ENCODE data around the gene GRIK2.

GRIK2 gene

DNA sequence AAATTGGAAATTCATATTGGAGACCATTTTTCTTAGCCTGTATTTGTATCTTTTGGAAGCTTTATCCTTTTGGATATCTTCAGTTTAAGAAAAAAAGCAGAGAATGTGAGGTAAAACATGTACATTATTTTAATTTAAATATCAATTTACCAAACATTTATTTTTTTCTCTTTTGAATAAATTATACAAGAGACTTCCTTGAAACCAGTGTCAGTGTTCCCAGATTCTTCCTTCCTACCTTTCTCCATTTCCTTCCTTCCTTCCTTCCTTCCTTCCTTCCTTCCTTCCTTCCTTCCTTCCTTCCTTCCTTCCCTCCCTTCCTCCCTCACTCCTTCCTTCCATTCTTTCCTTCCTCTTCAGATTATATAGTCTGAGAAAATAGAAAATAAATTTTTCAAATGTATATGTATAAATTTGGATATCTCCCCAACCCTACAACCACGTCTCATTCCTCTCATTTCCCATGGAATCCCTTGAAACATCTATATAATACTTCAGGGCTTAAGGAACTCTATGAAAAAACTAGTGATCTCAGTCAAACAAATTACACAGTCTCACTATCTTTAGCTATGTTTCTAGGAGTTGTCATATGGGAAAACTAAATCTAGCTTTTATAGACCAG lies 528.4 kb downstream of the GRIK2 start:
- H3K27ac ChIP-seq (ENCODE audit: insufficient read depth, low read depth, low read length, poor library complexity, severe bottlenecking) = no peak overlapping the region
- no peaks in the 10 kb centered on the region for H3K4me1 ChIP-seq (ENCODE audit: control insufficient read depth, insufficient read depth, low read length)
- no peaks in the 10 kb centered on the region for H3K36me3 ChIP-seq (ENCODE audit: control insufficient read depth, insufficient read depth, low read length)
- no peaks in the 10 kb centered on the region for H3K27me3 ChIP-seq (ENCODE audit: control insufficient read depth, insufficient read depth, low read length, poor library complexity, severe bottlenecking)
- no peaks in the 10 kb centered on the region for H3K9me3 ChIP-seq (ENCODE audit: control insufficient read depth, low read length)
- WGBS, 2 experiments = 92 to 100% methylated on average over 1 of the region's 1 CpG
- H3K4me3 ChIP-seq (ENCODE audit: insufficient read depth, low read depth, low read length) = no peak overlapping the region

- Histone ChIP-seq H3K9me3 (ENCODE audit: control insufficient read depth, low read length) (no peaks in the 10 kb centered on the region), H3K27ac (ENCODE audit: insufficient read depth, low read depth, low read length, poor library complexity, severe bottlenecking) (no peak overlapping the region), H3K4me1 (ENCODE audit: control insufficient read depth, insufficient read depth, low read length) (no peaks in the 10 kb centered on the region), H3K4me3 (ENCODE audit: insufficient read depth, low read depth, low read length) (no peak overlapping the region), H3K27me3 (ENCODE audit: control insufficient read depth, insufficient read depth, low read length, poor library complexity, severe bottlenecking) (no peaks in the 10 kb centered on the region), H3K36me3 (ENCODE audit: control insufficient read depth, insufficient read depth, low read length) (no peaks in the 10 kb centered on the region)
- 97 to 100% methylated on average over 4 to 6 of the region's 7 CpGs for WGBS, 2 experiments
Measured at GRCh38 chr6:101926149-101926925, 532.8 kb downstream of the GRIK2 start.

DNA sequence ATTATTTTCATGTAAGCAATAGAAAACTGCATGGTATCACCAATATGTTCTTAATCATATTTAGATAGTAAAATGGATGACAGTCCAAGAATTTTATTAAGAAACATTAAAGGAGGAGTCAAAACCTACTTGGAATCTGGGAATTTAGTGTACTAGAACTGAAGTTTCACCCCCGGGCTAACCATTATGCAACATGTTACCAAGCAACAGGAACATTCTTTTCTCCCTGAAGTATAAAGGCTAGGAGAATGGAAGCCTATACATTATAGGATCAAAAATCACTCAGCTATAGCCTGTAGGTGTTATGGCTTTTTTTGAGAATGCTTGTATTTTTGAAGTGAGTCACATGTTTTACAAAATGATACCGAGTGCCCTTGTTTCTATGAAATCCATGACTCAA lies 538.3 kb downstream of the GRIK2 start:
- H3K27ac ChIP-seq (ENCODE audit: insufficient read depth, low read depth, low read length, poor library complexity, severe bottlenecking) = no peak overlapping the region
- WGBS, 2 experiments = 85 to 94% methylated on average over 1 to 2 of the region's 2 CpGs
- H3K36me3 ChIP-seq (ENCODE audit: control insufficient read depth, insufficient read depth, low read length) = no peaks in the 10 kb centered on the region
- H3K27me3 ChIP-seq (ENCODE audit: control insufficient read depth, insufficient read depth, low read length, poor library complexity, severe bottlenecking) = no peaks in the 10 kb centered on the region
- no peak overlapping the region for H3K4me3 ChIP-seq (ENCODE audit: insufficient read depth, low read depth, low read length)
- no peaks in the 10 kb centered on the region for H3K4me1 ChIP-seq (ENCODE audit: control insufficient read depth, insufficient read depth, low read length)
- no peaks in the 10 kb centered on the region for H3K9me3 ChIP-seq (ENCODE audit: control insufficient read depth, low read length)

DNA sequence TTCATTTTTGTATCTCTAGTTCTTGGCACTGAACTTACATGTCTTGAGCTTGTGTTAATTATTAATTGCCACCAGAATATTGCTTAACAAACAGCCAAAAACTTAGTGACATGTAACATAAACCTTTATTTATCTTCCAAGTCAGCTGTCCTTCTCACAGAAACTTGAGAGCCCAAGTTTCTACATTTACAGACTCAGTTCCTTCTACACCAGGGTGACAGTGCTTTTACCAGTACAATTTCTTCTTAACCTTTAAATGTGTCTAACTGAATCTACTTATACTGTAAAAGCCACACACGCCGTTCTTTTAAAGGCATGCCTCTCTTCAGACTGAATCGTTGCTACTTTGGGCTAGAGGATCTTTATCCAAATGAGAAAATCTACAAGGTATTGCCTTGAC lies 539.2 kb downstream of the GRIK2 start:
- WGBS, 2 experiments = 90 to 98% methylated on average over 3 of the region's 3 CpGs
- Histone ChIP-seq H3K9me3 (ENCODE audit: control insufficient read depth, low read length) (no peaks in the 10 kb centered on the region), H3K4me3 (ENCODE audit: insufficient read depth, low read depth, low read length) (no peak overlapping the region), H3K4me1 (ENCODE audit: control insufficient read depth, insufficient read depth, low read length) (no peaks in the 10 kb centered on the region), H3K36me3 (ENCODE audit: control insufficient read depth, insufficient read depth, low read length) (no peaks in the 10 kb centered on the region), H3K27ac (ENCODE audit: insufficient read depth, low read depth, low read length, poor library complexity, severe bottlenecking) (no peak overlapping the region), H3K27me3 (ENCODE audit: control insufficient read depth, insufficient read depth, low read length, poor library complexity, severe bottlenecking) (no peaks in the 10 kb centered on the region)

DNA sequence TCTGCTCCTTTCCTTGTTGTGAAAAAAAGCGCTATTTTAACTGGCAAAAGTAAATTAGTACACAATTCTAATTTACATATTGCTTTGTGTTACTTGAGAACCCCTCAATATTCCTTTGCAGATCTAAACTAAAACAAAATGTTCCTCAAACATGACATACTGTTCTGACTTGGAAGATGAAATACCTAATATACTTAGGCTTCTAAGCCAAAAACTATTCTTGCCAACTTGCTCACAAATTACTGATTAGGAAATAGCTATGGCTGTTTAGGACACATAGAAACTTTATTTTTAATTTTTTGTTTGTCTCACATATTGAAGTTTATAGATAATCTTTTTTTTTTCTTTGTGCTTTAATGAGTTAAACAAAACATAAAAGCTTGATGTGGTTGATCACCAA lies 542.2 kb downstream of the GRIK2 start:
- Histone ChIP-seq H3K36me3 (ENCODE audit: control insufficient read depth, insufficient read depth, low read length) (no peaks in the 10 kb centered on the region), H3K27me3 (ENCODE audit: control insufficient read depth, insufficient read depth, low read length, poor library complexity, severe bottlenecking) (no peaks in the 10 kb centered on the region), H3K4me3 (ENCODE audit: insufficient read depth, low read depth, low read length) (no peak overlapping the region), H3K9me3 (ENCODE audit: control insufficient read depth, low read length) (no peaks in the 10 kb centered on the region), H3K27ac (ENCODE audit: insufficient read depth, low read depth, low read length, poor library complexity, severe bottlenecking) (no peak overlapping the region), H3K4me1 (ENCODE audit: control insufficient read depth, insufficient read depth, low read length) (no peaks in the 10 kb centered on the region)
- WGBS, 2 experiments = 91% methylated on average over 1 of the region's 1 CpG; no CpG with 5 or more reads in 1 of the 2 experiments

GRCh38 chr6:101936516-101936915 lies 543.0 kb downstream of the GRIK2 start:
- no peaks in the 10 kb centered on the region for H3K27me3 ChIP-seq (ENCODE audit: control insufficient read depth, insufficient read depth, low read length, poor library complexity, severe bottlenecking)
- no peaks in the 10 kb centered on the region for H3K9me3 ChIP-seq (ENCODE audit: control insufficient read depth, low read length)
- WGBS, 2 experiments = 83 to 100% methylated on average over 1 of the region's 1 CpG
- H3K27ac ChIP-seq (ENCODE audit: insufficient read depth, low read depth, low read length, poor library complexity, severe bottlenecking) = no peak overlapping the region
- no peaks in the 10 kb centered on the region for H3K36me3 ChIP-seq (ENCODE audit: control insufficient read depth, insufficient read depth, low read length)
- H3K4me1 ChIP-seq (ENCODE audit: control insufficient read depth, insufficient read depth, low read length) = no peaks in the 10 kb centered on the region
- H3K4me3 ChIP-seq (ENCODE audit: insufficient read depth, low read depth, low read length) = no peak overlapping the region

GRCh38 chr6:101937108-101937507 lies 543.6 kb downstream of the GRIK2 start:
- H3K4me3 ChIP-seq (ENCODE audit: insufficient read depth, low read depth, low read length) = no peak overlapping the region
- no peak overlapping the region for H3K27ac ChIP-seq (ENCODE audit: insufficient read depth, low read depth, low read length, poor library complexity, severe bottlenecking)
- WGBS, 2 experiments = 96 to 100% methylated on average over 1 of the region's 1 CpG
- H3K27me3 ChIP-seq (ENCODE audit: control insufficient read depth, insufficient read depth, low read length, poor library complexity, severe bottlenecking) = no peaks in the 10 kb centered on the region
- H3K9me3 ChIP-seq (ENCODE audit: control insufficient read depth, low read length) = no peaks in the 10 kb centered on the region
- H3K36me3 ChIP-seq (ENCODE audit: control insufficient read depth, insufficient read depth, low read length) = no peaks in the 10 kb centered on the region
- H3K4me1 ChIP-seq (ENCODE audit: control insufficient read depth, insufficient read depth, low read length) = no peaks in the 10 kb centered on the region

GRCh38 chr6:101940391-101940790 lies 546.9 kb downstream of the GRIK2 start:
- no peak overlapping the region for H3K27ac ChIP-seq (ENCODE audit: insufficient read depth, low read depth, low read length, poor library complexity, severe bottlenecking)
- WGBS, 2 experiments = 100% methylated on average over 1 to 2 of the region's 2 CpGs
- H3K36me3 ChIP-seq (ENCODE audit: control insufficient read depth, insufficient read depth, low read length) = no peaks in the 10 kb centered on the region
- H3K4me3 ChIP-seq (ENCODE audit: insufficient read depth, low read depth, low read length) = no peak overlapping the region
- no peaks in the 10 kb centered on the region for H3K9me3 ChIP-seq (ENCODE audit: control insufficient read depth, low read length)
- no peaks in the 10 kb centered on the region for H3K4me1 ChIP-seq (ENCODE audit: control insufficient read depth, insufficient read depth, low read length)
- H3K27me3 ChIP-seq (ENCODE audit: control insufficient read depth, insufficient read depth, low read length, poor library complexity, severe bottlenecking) = no peaks in the 10 kb centered on the region

GRCh38 chr6:101956961-101957360 lies 563.5 kb downstream of the GRIK2 start:
- Histone ChIP-seq H3K4me3 (ENCODE audit: insufficient read depth, low read depth, low read length) (no peak overlapping the region), H3K9me3 (ENCODE audit: control insufficient read depth, low read length) (no peaks in the 10 kb centered on the region), H3K4me1 (ENCODE audit: control insufficient read depth, insufficient read depth, low read length) (no peaks in the 10 kb centered on the region), H3K36me3 (ENCODE audit: control insufficient read depth, insufficient read depth, low read length) (no peaks in the 10 kb centered on the region), H3K27ac (ENCODE audit: insufficient read depth, low read depth, low read length, poor library complexity, severe bottlenecking) (no peak overlapping the region), H3K27me3 (ENCODE audit: control insufficient read depth, insufficient read depth, low read length, poor library complexity, severe bottlenecking) (no peaks in the 10 kb centered on the region)
- 84 to 95% methylated on average over 2 of the region's 2 CpGs for WGBS, 2 experiments

GRCh38 chr6:101961357-101961756 lies 567.8 kb downstream of the GRIK2 start:
- Histone ChIP-seq H3K4me3 (ENCODE audit: insufficient read depth, low read depth, low read length) (no peak overlapping the region), H3K27ac (ENCODE audit: insufficient read depth, low read depth, low read length, poor library complexity, severe bottlenecking) (no peak overlapping the region), H3K36me3 (ENCODE audit: control insufficient read depth, insufficient read depth, low read length) (no peaks in the 10 kb centered on the region), H3K4me1 (ENCODE audit: control insufficient read depth, insufficient read depth, low read length) (no peaks in the 10 kb centered on the region), H3K9me3 (ENCODE audit: control insufficient read depth, low read length) (no peaks in the 10 kb centered on the region), H3K27me3 (ENCODE audit: control insufficient read depth, insufficient read depth, low read length, poor library complexity, severe bottlenecking) (no peaks in the 10 kb centered on the region)
- 92 to 93% methylated on average over 8 of the region's 8 CpGs for WGBS, 2 experiments
